Mesothelial cell of epicardium (in vitro differentiated cells): ENCODE data around the gene SIVA1. TPM values are rescaled to one million over a fixed set of nuclear protein-coding genes. Genes with fewer than 3 reads are reported as not detected.

ENCODE experiments used
- DNase-seq, 2 experiments: peaks; one replicate each; pipeline ENCODE4 v3.0.0; 2021; ENCODE audit warnings: low spot score in 2 of 2; ENCODE audit not compliant: unreplicated experiment in 2 of 2
- H3K27ac Mint-ChIP-seq: 2 replicates; pipeline ENCODE4 v1.8.0; 2021; ENCODE audit warnings: mixed read lengths
- H3K27me3 Mint-ChIP-seq: 2 replicates; pipeline ENCODE4 v1.8.0; 2021; ENCODE audit warnings: low read depth, mixed read lengths
- H3K36me3 Mint-ChIP-seq: 2 replicates; pipeline ENCODE4 v1.8.0; 2021; ENCODE audit warnings: mixed read lengths
- H3K4me1 Mint-ChIP-seq: 2 replicates; pipeline ENCODE4 v1.8.0; 2021; ENCODE audit warnings: mixed read lengths
- H3K4me3 Mint-ChIP-seq: 2 replicates; pipeline ENCODE4 v1.8.0; 2021; ENCODE audit warnings: mild to moderate bottlenecking, moderate library complexity, mixed read lengths
- H3K9me3 Mint-ChIP-seq: 2 replicates; pipeline ENCODE4 v1.8.0; 2021; ENCODE audit warnings: mixed read lengths
- CTCF ChIP-seq: fragments of 200-600 bp; sonication (generic); IDR thresholded peaks from one replicate; pipeline ENCODE4 v1.5.0; 2021; ENCODE audit warnings: antibody characterized with exemption; ENCODE audit not compliant: unreplicated experiment
- total RNA-seq: library from RNA; stranded (reverse); gene quantifications from 3 replicates; pipeline ENCODE4 v1.2.1, GENCODE V29; 2021

Gene SIVA1
- total RNA-seq, 1 donor from 2014 or later: 70.9 TPM

GRCh38 chr14:104734051-104734587, 18.8 kb upstream of the SIVA1 start:
- Mint-ChIP-seq H3K36me3 (no peaks in the 10 kb centered on the region), H3K4me1 (no peaks in the 10 kb centered on the region), H3K4me3 (no peak overlapping the region), H3K9me3 (no peaks in the 10 kb centered on the region), H3K27me3 (peaks cover 1% of the 10 kb centered on the region), H3K27ac (no peak overlapping the region)
- no peak for DNase-seq
- no peak for TF ChIP-seq CTCF

GRCh38 chr14:104734601-104734990, 18.4 kb upstream of the SIVA1 start:
- Mint-ChIP-seq H3K4me3 (no peak overlapping the region), H3K27ac (no peak overlapping the region), H3K36me3 (no peaks in the 10 kb centered on the region), H3K9me3 (no peaks in the 10 kb centered on the region), H3K27me3 (no peaks in the 10 kb centered on the region), H3K4me1 (no peaks in the 10 kb centered on the region)
- no peak for TF ChIP-seq CTCF
- no peak for DNase-seq

GRCh38 chr14:104734991-104735779, 17.8 kb upstream of the SIVA1 start:
- no peak overlapping the region for H3K27ac Mint-ChIP-seq

GRCh38 chr14:104735830-104736642, 16.9 kb upstream of the SIVA1 start:
- no peaks in the 10 kb centered on the region for H3K9me3 Mint-ChIP-seq
- H3K27ac Mint-ChIP-seq: no peak overlapping the region
- DNase-seq: no peak
- no peaks in the 10 kb centered on the region for H3K27me3 Mint-ChIP-seq
- no peak overlapping the region for H3K4me3 Mint-ChIP-seq
- TF ChIP-seq CTCF: no peak
- peaks cover 3% of the 10 kb centered on the region for H3K36me3 Mint-ChIP-seq
- no peaks in the 10 kb centered on the region for H3K4me1 Mint-ChIP-seq

More at GRCh38 chr14:104734991-104735779, 17.8 kb upstream of the SIVA1 start:
- DNase-seq: no peak
- no peak for TF ChIP-seq CTCF
- Mint-ChIP-seq H3K9me3 (no peaks in the 10 kb centered on the region), H3K36me3 (peaks cover 2% of the 10 kb centered on the region), H3K4me1 (no peaks in the 10 kb centered on the region), H3K27me3 (no peaks in the 10 kb centered on the region), H3K4me3 (no peak overlapping the region)

GRCh38 chr14:104738375-104739019, 14.4 kb upstream of the SIVA1 start:
- no peak overlapping the region for H3K27ac Mint-ChIP-seq
- no peaks in the 10 kb centered on the region for H3K9me3 Mint-ChIP-seq
- no peak overlapping the region for H3K4me3 Mint-ChIP-seq
- TF ChIP-seq CTCF: no peak
- H3K36me3 Mint-ChIP-seq: peaks cover 6% of the 10 kb centered on the region
- no peak for DNase-seq
- no peaks in the 10 kb centered on the region for H3K27me3 Mint-ChIP-seq
- H3K4me1 Mint-ChIP-seq: no peaks in the 10 kb centered on the region
